ENCODE measurements around the gene PIEZO2. TPM values are rescaled to one million over a fixed set of nuclear protein-coding genes. Genes with fewer than 3 reads are reported as not detected.

PIEZO2 gene
- total RNA-seq, 1 donor from 2014 or later, result 0.30 TPM

- DNase-seq (ENCODE audit: low read depth), result no peak
Observed at GRCh38 chr18:11029021-11029420, 120.3 kb downstream of the PIEZO2 start.

- no peak for DNase-seq (ENCODE audit: low read depth)
Observed at GRCh38 chr18:11027862-11028261, 121.5 kb downstream of the PIEZO2 start.

GRCh38 chr18:11025671-11026070 is 123.7 kb downstream of the PIEZO2 start:
- DNase-seq (ENCODE audit: low read depth), result no peak

- no peak for DNase-seq (ENCODE audit: low read depth)
Observed at GRCh38 chr18:11024928-11025669, 124.3 kb downstream of the PIEZO2 start.

GRCh38 chr18:11021477-11021876 is 127.9 kb downstream of the PIEZO2 start:
- no peak for DNase-seq (ENCODE audit: low read depth)

- DNase-seq (ENCODE audit: low read depth), result no peak
Observed at GRCh38 chr18:11020877-11021414, 128.4 kb downstream of the PIEZO2 start.

- DNase-seq (ENCODE audit: low read depth), result no peak
Observed at GRCh38 chr18:11020161-11020853, 129.1 kb downstream of the PIEZO2 start.

- DNase-seq (ENCODE audit: low read depth), result no peak
Observed at GRCh38 chr18:11019295-11020105, 129.9 kb downstream of the PIEZO2 start.

GRCh38 chr18:11009869-11010268 is 139.5 kb downstream of the PIEZO2 start:
- no peak for DNase-seq (ENCODE audit: low read depth)

- no peak for DNase-seq (ENCODE audit: low read depth)
Observed at GRCh38 chr18:11009147-11009546, 140.2 kb downstream of the PIEZO2 start.

- DNase-seq (ENCODE audit: low read depth), result no peak
Observed at GRCh38 chr18:11008505-11008904, 140.9 kb downstream of the PIEZO2 start.

- peak; percentile 6 for DNase-seq (ENCODE audit: low read depth)
Observed at GRCh38 chr18:11005528-11005927, 143.8 kb downstream of the PIEZO2 start.

GRCh38 chr18:11004951-11005350 is 144.4 kb downstream of the PIEZO2 start:
- DNase-seq (ENCODE audit: low read depth), result no peak

- no peak for DNase-seq (ENCODE audit: low read depth)
Observed at GRCh38 chr18:11004294-11004693, 145.1 kb downstream of the PIEZO2 start.

GRCh38 chr18:11002796-11003195 is 146.6 kb downstream of the PIEZO2 start:
- DNase-seq (ENCODE audit: low read depth), result no peak

GRCh38 chr18:11002277-11002676 is 147.1 kb downstream of the PIEZO2 start:
- no peak for DNase-seq (ENCODE audit: low read depth)

- DNase-seq (ENCODE audit: low read depth), result no peak
Observed at GRCh38 chr18:11000071-11000470, 149.3 kb downstream of the PIEZO2 start.

GRCh38 chr18:10997885-10998284 is 151.5 kb downstream of the PIEZO2 start:
- DNase-seq (ENCODE audit: low read depth), result no peak

- no peak for DNase-seq (ENCODE audit: low read depth)
Observed at GRCh38 chr18:10995550-10995949, 153.8 kb downstream of the PIEZO2 start.

- DNase-seq (ENCODE audit: low read depth), result no peak
Observed at GRCh38 chr18:10989486-10989885, 159.9 kb downstream of the PIEZO2 start.

- no peak for DNase-seq (ENCODE audit: low read depth)
Observed at GRCh38 chr18:10985689-10986088, 163.7 kb downstream of the PIEZO2 start.

GRCh38 chr18:10979411-10979810 is 170.0 kb downstream of the PIEZO2 start:
- no peak for DNase-seq (ENCODE audit: low read depth)

Measured in renal cortical epithelial cell (primary cell).